Stimulated activated CD8-positive, alpha-beta memory T cell treated with anti-CD3 and anti-CD28 coated beads, Interleukin-15, amount 100 ng/mL, for 4 hours (primary cell): ENCODE results near the gene CNTNAP2.

Source experiments
- DNase-seq, 2 donors: peaks; one replicate each; pipeline ENCODE4 v3.0.0-alpha.2; 2020; ENCODE audit warnings: low read depth in 2 of 2

CNTNAP2 gene

DNA sequence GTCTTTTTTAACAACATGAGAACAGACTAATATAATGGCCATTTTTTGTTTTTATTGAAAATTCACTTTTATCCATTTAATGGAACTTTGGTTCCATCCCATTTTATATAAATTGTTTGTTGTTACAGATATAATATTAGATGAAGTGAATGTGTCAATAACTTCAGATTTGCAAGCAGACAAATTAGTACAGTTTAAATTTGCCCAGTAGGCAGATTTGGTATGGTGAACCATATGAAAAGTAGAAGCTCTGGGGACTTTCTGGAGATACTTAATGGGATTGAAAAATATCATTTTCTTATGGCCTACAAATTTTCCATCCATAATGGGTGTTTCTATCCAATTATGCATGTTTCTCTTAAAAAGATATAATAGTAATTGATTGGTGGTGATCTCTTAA, 1277.7 kb downstream of the CNTNAP2 start:
- no peak for DNase-seq

DNA sequence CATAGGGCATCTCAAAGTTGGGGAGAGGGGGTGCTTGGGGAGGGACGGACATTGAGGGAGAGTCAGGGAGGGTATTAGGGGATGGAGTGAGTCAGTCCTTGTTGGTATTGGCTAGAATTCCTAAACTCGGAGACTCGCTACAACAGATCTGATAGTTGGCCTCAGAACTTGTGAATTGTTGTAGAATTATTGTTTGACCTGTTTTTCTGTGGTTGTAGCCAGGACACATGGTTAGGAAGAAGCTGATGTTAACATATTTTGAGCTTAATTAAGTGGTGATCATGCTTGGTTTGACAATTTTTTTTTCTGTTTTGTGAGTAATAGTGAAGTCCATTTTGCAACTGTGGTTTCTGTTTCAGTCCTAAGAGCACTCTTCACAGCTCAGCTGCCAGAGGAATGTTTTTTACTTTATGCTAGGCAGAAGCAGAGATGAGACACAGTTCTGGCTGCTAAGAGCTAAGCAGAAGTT, 1283.7 kb downstream of the CNTNAP2 start:
- DNase-seq, result no peak

DNA sequence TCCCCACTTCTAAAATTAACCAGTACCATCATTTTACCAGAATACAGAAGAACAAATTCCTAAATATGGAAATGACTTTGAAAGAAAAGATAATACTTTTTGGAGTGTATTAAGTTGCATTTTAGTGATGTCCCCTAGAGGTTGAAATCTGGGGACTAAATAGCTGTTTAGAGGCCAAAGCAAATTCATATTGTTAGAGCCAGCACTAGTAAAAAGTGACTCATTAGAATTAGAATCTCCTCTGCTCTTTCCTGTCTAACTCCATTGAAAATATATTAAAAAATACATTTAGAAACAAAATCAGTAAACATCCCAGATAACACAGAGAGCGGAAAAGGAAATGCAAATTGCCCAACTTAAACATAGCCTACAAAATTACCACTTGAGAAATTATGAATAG, 1284.3 kb downstream of the CNTNAP2 start:
- DNase-seq, result no peak

DNA sequence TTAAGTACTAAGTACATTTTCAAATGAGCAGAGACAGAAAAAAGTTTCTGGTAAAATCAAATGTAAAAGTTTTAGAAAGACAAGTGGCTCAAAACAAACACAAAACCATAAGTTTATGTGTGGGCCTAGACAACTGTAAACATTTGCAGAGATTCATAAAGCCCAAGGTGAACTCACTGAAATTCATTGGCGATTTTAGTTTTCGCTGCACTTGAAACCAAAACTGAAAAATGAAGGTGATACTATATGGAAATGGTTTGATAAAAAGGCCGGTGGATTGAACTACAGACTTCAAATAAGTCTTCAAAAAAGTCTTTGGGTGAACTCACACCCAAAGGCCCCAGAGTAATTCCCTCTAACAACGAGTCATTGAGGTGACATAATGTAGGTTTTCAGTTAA, 1289.0 kb downstream of the CNTNAP2 start:
- DNase-seq, result no peak

DNA sequence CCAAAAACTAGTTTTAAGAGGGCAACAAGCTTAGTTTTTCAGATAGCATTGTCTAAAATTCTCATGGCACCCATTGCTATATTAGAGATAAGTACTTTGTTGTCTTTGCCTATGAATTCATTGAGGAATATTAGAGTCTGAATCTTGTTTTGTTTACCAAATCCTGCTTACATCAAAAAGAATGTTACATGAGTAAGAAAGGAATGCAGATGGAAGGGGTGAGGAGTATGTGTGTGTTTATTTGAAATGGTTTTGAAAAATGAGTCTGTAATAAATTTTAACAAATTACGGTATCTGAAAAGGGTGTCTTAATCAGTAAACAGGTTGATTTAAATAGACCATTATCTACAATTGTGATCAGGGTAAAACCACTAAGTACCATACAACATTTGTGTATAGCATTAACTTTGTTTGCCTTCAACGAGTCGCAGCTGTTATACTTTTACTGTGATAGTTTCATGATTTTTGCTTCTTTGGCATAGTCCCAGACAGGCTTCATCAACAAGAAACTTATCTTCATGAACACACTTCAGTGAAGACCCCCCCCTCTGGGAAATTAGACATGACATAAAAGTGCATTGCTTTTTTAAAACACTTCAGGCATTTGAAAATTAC, 1290.0 kb downstream of the CNTNAP2 start:
- no peak for DNase-seq

DNA sequence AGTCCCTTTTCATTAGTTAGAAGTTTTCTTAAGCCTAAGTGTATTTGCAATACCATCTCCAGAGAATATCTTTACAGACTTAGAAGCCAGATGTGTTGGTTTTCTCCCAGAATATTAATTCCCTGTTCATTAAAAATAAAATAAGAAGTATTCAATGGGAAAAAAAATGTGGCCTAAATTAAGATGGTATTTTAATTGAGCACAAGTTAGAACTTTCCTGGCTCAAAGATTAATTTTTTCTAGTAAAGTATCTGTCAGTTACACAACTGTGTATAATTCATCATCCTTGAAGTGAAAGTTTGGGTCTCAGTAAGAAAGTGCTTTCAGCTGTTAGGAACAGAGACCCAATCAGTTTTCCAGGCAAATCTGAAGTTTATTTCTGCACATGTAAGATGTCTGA, 1294.5 kb downstream of the CNTNAP2 start:
- no peak for DNase-seq

DNA sequence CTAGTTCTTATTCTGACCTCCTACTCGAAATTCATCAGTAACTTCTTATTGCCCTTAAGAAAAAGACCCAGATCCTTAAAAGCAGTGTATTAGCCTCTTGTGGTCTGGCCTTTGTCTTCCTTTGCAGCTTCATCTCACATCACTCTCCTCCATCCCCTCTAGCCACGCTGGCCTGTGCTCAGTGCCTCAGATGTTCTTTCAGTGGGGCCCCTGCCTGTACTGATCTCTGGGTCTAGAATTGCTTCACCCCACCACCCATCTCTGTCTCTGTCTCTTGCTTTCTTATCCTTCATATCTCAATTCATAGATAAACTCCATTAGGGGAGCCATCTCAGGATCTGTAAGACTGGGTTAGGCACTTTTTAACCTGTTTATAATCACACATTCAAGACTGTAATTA, 1295.5 kb downstream of the CNTNAP2 start:
- DNase-seq, result no peak

DNA sequence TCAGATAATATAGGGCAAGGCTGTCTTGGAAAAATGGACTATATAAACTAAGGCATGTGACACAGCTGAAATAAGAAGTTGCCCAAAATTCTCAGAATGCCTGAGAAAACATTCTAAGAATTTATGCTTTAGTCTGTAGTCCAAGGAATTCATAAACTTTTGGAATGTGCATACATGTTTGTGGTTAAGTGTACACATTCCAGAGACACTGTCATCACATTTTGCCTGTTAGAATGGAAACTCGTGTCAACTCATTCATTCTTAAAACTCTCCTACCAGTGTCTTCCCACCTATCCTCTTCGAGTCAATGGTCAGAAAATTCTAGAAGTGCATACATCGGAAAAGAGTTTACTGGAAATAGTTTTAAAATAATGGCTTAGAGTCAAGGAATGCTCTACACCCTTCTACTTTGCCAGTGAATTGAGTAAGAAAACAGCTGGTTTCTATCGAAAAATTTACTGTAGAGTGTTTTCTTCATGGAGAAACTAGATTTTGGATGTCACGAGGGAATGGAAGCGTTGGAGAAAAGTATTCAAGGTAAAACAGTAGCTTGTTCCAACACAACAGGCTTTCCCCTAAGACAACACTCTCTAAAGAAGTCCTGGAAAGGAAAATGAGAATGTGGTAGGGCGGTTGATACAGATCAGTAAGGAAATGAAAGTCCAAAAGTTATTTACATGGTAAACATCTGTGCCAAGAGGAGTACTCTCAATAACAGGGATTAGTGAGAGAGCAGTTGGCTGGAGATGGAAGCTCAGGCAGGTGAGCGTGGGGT, 1296.4 kb downstream of the CNTNAP2 start:
- DNase-seq, result no peak

DNA sequence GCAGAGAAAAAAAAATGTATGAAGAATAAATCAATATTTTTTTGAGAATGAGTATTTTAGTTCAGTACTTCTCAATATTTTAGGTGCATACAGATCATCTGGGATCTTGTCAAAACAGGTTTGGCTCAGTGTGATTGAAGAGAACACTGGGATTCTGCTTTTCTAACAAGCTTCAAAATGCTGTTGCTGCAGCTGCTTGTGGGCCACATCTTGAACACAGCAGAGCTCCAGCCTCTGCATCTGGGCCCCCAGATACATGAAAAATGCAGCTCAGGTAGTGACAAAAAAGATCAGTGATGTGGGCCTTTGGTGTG, 1296.9 kb downstream of the CNTNAP2 start:
- no peak for DNase-seq

DNA sequence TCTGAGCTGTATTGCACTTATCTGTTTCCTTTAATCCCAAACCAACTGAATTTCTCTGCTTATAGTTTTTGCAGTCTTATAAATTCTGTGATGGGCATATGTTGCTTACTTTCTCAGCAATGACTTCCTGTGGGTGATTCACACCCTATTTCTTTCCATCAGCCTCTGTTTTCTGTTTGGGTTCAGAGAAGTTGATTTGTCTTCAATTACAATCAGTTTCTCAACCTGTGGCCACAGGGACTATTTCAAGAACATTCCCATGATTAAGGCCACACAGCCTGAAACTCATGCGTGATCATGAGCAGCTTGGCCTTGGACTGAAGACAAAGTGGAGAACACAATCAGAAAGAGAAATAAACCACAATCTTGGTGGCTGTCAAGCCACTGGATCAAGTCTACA, 1299.4 kb downstream of the CNTNAP2 start:
- no peak for DNase-seq

DNA sequence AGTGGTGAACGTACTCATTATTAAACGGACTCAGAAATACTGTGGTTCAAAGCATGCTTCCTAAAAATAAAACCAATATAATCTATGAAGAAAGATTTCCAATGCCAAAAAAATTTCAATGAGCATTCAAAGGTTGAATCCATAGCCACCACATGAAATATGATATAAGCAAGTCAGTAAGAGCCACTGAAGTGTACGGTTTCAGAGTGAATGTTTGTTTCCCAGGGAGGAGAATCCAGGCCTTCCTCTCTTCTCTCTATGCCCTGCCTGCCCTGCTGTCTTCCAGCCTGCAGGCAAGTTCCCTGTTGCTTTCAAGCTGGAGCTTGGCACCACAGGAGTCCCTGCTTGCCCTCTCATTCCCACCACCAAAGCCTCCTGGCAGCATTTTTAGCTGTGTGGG, 1302.4 kb downstream of the CNTNAP2 start:
- DNase-seq, result no peak

DNA sequence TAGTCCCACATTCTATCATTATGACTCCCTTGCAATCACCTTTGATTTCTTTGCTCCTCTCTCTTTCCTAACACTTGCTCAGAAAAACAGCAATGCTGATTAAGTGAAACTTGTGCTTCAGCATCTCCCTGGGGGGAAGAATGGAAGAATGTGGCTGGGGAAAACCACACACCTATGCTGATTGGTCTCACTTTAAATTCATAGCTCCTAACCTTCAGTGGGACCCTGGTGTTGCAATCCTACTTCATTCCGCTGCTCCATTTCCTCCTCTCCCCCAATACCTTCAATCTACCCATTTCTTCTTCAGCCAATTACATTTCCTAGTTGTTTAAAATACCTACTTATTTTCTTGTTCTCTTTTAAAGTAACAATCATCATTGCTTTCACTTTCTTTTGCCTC, 1307.3 kb downstream of the CNTNAP2 start:
- DNase-seq, result no peak

DNA sequence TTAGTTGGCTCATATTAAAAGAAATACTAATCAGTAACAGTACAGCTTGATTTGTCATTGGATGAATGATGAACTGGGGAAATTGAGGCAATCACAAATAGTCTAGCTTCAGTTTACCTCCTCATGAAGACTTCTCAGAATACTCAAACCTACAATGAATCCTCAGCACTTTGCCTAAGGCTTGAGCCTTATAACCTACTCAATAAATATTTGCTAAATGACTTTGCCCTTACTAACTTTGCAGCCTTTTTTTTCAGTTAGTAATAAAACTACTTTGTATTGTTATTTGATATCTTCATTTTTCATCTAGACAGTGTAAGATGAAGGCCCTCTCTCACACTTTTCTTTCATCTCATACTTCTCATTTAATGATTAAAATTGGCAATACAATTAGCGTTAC, 1311.5 kb downstream of the CNTNAP2 start:
- no peak for DNase-seq

DNA sequence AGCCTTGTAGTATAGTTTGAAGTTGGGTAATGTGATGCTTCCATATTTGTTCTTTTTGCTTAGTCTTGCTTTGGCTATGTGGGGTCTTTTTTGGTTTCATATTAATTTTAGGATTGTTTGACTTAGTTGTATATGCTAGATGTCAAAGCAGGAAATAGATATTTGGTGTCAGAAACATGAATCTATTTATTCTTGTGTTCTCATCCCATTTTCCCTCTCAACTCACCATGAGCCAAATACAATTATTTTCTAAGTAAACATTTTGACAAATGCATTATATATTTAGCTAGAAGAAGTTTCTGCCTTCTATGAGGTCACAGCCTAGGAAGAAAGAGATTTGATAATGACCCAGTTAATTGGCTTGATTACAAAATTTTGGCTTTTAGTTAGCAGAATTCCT, 1313.4 kb downstream of the CNTNAP2 start:
- DNase-seq, result no peak

DNA sequence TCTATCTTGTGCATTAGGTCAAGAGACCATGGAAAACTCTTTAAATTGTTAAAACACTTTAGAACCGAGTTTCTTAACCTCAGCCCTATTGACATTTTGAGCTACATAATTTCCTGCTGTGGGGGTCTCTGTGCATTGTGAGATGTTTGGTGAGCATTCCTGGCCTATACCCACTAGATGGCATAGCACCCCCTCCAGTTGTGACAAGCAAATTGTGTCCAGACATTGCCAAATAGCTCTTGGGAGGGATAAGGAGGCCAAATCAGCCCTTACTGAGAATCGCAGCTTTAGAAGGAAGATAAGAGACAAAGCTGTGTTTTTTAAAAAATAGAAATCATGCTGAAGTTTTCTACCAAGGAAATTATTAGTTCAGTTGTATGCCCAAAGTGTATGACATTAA, 1315.5 kb downstream of the CNTNAP2 start:
- DNase-seq, result no peak

DNA sequence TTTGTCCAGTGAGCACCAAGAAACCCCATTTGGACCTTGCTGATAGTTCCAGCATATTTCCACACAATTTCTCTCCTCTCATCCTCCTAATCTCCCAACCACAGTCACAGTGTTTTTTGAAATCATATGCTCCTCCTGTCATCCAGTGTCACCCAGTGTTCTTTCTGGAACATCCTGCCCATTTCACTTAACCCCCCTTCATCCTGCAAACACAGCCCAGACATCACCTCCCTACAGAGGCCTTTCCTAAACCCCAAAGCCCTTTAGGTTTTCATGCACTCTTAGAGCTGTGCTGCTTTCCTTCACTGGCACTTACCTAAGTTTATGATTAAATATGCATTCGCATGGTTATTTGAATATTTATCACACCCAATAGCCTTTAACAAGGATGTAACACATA, 1316.0 kb downstream of the CNTNAP2 start:
- DNase-seq, result no peak

DNA sequence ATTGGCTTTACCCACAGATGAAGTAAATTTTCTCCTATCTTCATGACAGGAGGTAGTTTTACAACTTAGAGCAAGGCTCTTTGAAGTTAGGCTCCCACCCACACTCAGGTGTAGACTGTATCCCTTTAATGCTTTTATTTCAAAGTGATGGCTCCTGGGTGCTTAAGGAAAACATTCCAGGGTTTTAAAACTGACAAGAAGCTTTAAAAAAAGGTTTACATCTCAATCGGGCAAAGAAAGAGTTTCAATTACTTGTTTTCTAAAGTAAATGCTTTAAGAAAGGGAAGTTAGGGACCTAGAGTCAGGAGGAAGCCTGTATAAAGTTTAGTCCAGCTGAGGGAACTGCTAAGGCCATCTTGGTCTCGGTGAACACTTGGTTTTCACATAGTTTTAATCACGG, 1320.1 kb downstream of the CNTNAP2 start:
- DNase-seq, result no peak

DNA sequence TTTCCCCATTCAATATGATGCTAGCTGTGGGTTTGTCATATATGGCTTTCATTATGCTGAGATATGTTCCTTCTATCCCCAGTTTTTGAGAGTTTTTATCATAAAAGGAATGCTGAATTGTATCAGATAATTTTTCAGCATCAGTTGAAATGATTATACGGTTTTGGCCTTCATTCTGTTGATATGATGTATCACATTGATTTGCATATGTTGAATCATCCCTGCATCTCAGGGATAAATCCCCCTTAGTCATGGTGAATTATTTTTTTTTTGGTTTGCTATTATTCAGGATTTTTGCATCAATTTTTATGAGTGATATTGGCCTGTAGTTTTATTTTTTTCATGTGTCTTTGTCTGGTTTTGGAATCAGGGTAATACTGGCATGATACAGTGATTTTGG, 1321.6 kb downstream of the CNTNAP2 start:
- DNase-seq, result no peak

DNA sequence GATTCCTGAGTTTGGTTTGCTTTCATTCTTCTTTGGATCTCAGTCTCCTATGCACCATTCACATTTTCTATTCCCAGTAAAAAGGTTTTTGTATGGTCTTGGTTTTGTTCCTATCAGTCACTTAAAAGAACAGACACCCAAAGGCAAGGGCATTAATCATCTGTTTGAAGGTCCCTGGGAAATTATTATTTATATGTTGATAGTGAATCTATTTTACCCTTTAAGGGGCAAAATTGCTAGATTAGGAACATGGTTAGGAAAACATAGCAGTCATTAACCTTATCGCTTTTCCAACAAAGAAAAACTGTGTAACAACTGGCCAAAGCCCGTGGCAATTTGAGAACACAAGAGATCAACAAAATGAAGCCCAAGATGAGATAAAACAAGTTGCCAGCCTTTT, 1327.3 kb downstream of the CNTNAP2 start:
- no peak for DNase-seq

DNA sequence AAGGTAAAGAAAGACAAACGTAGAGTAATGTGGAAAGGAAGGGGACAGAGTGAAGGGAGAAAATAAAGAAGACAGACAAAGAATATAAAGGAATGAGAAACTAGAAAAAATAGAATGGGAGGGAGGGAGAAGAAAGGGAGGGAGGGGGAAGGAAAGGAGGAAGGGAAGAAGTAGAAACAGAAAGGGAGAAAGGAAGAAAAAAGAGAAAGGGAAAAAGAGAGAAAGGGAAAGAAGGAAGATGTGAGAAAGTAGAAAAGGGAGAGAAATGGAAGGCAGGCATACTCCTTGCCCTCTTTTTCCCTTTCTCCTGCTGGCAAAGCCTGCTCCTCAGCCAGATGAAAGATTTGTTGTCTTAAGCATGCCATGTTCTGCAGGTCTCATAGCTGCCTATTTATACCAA, 1336.2 kb downstream of the CNTNAP2 start:
- DNase-seq, result no peak

DNA sequence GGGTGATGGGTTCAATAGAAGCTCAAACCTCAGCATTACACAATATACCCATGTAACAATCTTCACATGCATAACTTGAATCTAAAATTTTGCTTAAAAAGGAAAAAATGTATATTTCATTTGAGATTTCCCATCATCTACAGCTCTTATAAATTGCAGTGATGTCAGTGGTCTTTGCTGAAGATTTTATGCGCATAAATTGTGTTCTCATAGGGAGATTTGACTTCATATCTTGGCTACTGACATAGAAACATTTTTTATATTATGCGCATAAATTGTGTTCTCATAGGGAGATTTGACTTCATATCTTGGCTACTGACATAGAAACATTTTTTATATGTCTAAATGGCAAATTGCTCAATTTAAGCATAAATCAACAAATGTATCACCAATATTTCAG, 1348.6 kb downstream of the CNTNAP2 start:
- DNase-seq, result no peak

DNA sequence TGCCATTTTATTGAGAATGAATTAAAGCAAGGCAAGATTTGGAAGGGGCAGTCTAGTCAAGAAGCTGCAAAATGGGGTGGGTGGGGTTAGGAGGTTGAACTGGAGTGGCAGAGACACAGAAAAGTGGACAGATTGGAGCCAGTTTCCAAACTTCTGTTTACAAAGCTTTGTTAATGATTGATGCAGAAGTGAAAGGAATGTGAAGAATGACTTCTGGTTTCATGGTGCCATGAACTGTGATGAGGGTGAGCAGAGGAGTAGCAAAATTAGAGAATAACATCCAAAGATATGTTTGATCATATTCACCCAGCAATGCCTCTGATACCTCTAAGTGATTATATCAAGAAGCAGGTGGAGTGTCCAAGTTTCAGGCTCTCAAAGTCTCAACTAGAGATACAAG, 1356.0 kb downstream of the CNTNAP2 start:
- no peak for DNase-seq

DNA sequence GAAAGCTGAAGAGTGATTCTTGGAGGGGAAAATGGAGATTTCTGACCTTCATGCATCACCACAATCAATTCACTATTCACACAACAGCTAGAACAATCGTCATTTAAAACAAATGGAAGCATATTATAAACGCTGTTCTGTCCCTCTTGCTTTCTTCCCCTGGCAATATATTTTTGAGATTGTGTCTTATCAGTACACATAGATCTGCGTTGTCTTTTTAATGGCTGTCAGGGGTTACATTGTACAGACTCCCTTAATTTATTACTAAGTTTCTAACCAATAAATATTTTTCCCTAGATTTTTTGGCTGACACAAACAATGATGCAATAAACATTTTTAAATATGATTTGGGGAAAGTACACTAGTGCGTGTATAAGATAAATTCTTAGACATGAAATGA, 1358.3 kb downstream of the CNTNAP2 start:
- DNase-seq, result no peak

DNA sequence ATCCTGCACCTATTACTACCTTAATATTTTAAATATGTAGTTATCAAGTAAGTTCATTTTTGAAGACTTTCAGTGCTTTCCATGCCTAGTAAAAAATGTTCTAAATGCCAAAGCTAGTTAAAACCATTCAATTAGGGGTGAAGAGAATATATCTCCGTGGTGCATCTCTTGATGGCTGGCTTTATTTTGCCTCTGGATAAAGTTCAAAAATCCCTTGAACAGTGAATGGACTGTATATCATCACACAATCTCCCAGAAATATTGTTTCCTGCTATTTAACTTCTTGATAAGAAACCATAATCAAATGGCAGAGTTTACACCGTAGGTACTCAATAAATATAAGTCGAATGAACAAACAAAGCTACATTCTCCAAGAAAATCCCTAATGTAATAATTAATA, 1360.9 kb downstream of the CNTNAP2 start:
- DNase-seq, result no peak
